Measurements from ENCODE around the gene NCR3LG1. TPM values are rescaled to one million over a fixed set of nuclear protein-coding genes. Genes with fewer than 3 reads are reported as not detected.
A peak's percentile ranks its signal among the peaks of the same experiment; 100 is the strongest.

NCR3LG1 gene
- total RNA-seq, 2 experiments from 2014 or later = 7.7 to 23.0 TPM

- H3K4me1 ChIP-seq (ENCODE audit: insufficient read depth, low read length, poor library complexity, severe bottlenecking) = peaks cover 32% of the 10 kb centered on the region
- no peak overlapping the region for H3K4me3 ChIP-seq (ENCODE audit: low read depth, low read length, poor library complexity, severe bottlenecking)
- H3K9me3 ChIP-seq (ENCODE audit: low read length) = no peaks in the 10 kb centered on the region
- H2AFZ ChIP-seq (ENCODE audit: low read length) = no peak overlapping the region
- no peaks in the 10 kb centered on the region for H3K36me3 ChIP-seq (ENCODE audit: insufficient read depth, low read length)
- no peaks in the 10 kb centered on the region for H3K9me2 ChIP-seq (ENCODE audit: insufficient read depth, low read length)
- TF ChIP-seq EZH2phosphoT487 (IDR thresholded peaks at IDR 0.05; ENCODE audit: borderline replicate concordance, low read depth, low read length) (no peak), CTCF (conservative IDR thresholded peaks at IDR 0.05; ENCODE audit: low read length) (peak; percentile 76)
- H3K79me2 ChIP-seq (ENCODE audit: insufficient read depth, low read depth, low read length) = no peaks in the 10 kb centered on the region
- BruUV-seq (replicated peaks) = no TSS peak
- POLR2A ChIA-PET = interaction anchor here (1.2 kb wide), 1 partner anchor 86 kb away, joined by 3 read pairs; no protein-coding TSS in a partner anchor
- 0 out of 2 replicates have a peak, but pooled peaks cover 5% of the 10 kb centered on the region for H4K20me1 ChIP-seq (ENCODE audit: insufficient read depth, low read length)
- DNase-seq (ENCODE audit: low spot score) = peak; percentile 69
- CTCF ChIA-PET (ENCODE audit: unreplicated experiment) = interaction anchor here (1.4 kb wide), 1 partner anchor 142 kb away, joined by 6 read pairs; no protein-coding TSS in a partner anchor
- peak overlapping the region; percentile 47 for H3K4me2 ChIP-seq (ENCODE audit: low read length)
- no peak overlapping the region for H3K27ac ChIP-seq (ENCODE audit: low read depth, low read length, poor library complexity, severe bottlenecking)
- intact Hi-C loops (cut with micrococcal nuclease; ENCODE audit: unreplicated experiment) = no loop called here
Measured at GRCh38 chr11:17386331-17387084, 34.9 kb downstream of the NCR3LG1 start.

- Histone ChIP-seq H3K27ac (ENCODE audit: low read depth, low read length, poor library complexity, severe bottlenecking) (no peak overlapping the region), H4K20me1 (ENCODE audit: insufficient read depth, low read length) (0 out of 2 replicates have a peak, but pooled peaks cover 5% of the 10 kb centered on the region), H2AFZ (ENCODE audit: low read length) (no peak overlapping the region), H3K9me2 (ENCODE audit: insufficient read depth, low read length) (no peaks in the 10 kb centered on the region), H3K4me2 (ENCODE audit: low read length) (no peak overlapping the region), H3K9me3 (ENCODE audit: low read length) (no peaks in the 10 kb centered on the region), H3K4me3 (ENCODE audit: low read depth, low read length, poor library complexity, severe bottlenecking) (no peak overlapping the region), H3K4me1 (ENCODE audit: insufficient read depth, low read length, poor library complexity, severe bottlenecking) (peaks cover 40% of the 10 kb centered on the region), H3K79me2 (ENCODE audit: insufficient read depth, low read depth, low read length) (no peaks in the 10 kb centered on the region), H3K36me3 (ENCODE audit: insufficient read depth, low read length) (no peaks in the 10 kb centered on the region)
- CTCF ChIA-PET (ENCODE audit: unreplicated experiment) = interaction anchor here (1.4 kb wide), 1 partner anchor 141 kb away, joined by 6 read pairs; no protein-coding TSS in a partner anchor
- intact Hi-C loops (cut with micrococcal nuclease; ENCODE audit: unreplicated experiment) = no loop called here
- no peak for DNase-seq (ENCODE audit: low spot score)
- TF ChIP-seq CTCF (conservative IDR thresholded peaks at IDR 0.05; ENCODE audit: low read length) (no peak), EZH2phosphoT487 (IDR thresholded peaks at IDR 0.05; ENCODE audit: borderline replicate concordance, low read depth, low read length) (no peak)
- BruUV-seq (replicated peaks) = no TSS peak
- POLR2A ChIA-PET = interaction anchor here (1.2 kb wide), 1 partner anchor 85 kb away, joined by 3 read pairs; no protein-coding TSS in a partner anchor
Measured at GRCh38 chr11:17387254-17387653, 35.7 kb downstream of the NCR3LG1 start.

- no peaks in the 10 kb centered on the region for H3K36me3 ChIP-seq (ENCODE audit: insufficient read depth, low read length)
- no peaks in the 10 kb centered on the region for H3K9me2 ChIP-seq (ENCODE audit: insufficient read depth, low read length)
- no peak overlapping the region for H3K4me3 ChIP-seq (ENCODE audit: low read depth, low read length, poor library complexity, severe bottlenecking)
- H4K20me1 ChIP-seq (ENCODE audit: insufficient read depth, low read length) = 0 out of 2 replicates have a peak, but pooled peaks cover 5% of the 10 kb centered on the region
- CTCF ChIA-PET (ENCODE audit: unreplicated experiment) = no interaction called here
- no peak overlapping the region for H3K4me2 ChIP-seq (ENCODE audit: low read length)
- H3K4me1 ChIP-seq (ENCODE audit: insufficient read depth, low read length, poor library complexity, severe bottlenecking) = peaks cover 45% of the 10 kb centered on the region
- no peak overlapping the region for H2AFZ ChIP-seq (ENCODE audit: low read length)
- H3K9me3 ChIP-seq (ENCODE audit: low read length) = no peaks in the 10 kb centered on the region
- no peak for DNase-seq (ENCODE audit: low spot score)
- intact Hi-C loops (cut with micrococcal nuclease; ENCODE audit: unreplicated experiment) = no loop called here
- no peaks in the 10 kb centered on the region for H3K79me2 ChIP-seq (ENCODE audit: insufficient read depth, low read depth, low read length)
- H3K27ac ChIP-seq (ENCODE audit: low read depth, low read length, poor library complexity, severe bottlenecking) = no peak overlapping the region
- POLR2A ChIA-PET = interaction anchor here (1.1 kb wide), 1 partner anchor 140 kb away, joined by 3 read pairs; no protein-coding TSS in a partner anchor
- no TSS peak for BruUV-seq (replicated peaks)
- TF ChIP-seq EZH2phosphoT487 (IDR thresholded peaks at IDR 0.05; ENCODE audit: borderline replicate concordance, low read depth, low read length) (no peak), CTCF (conservative IDR thresholded peaks at IDR 0.05; ENCODE audit: low read length) (no peak)
Measured at GRCh38 chr11:17387811-17388210, 36.2 kb downstream of the NCR3LG1 start.
